GM23248 (cell line): Measurements from ENCODE around the gene IBTK. TPM values are rescaled to one million over a fixed set of nuclear protein-coding genes. Genes with fewer than 3 reads are reported as not detected.

ENCODE experiments used
- DNase-seq: peaks from one replicate; pipeline ENCODE4 v3.0.0-alpha.2; 2015
- H2AFZ ChIP-seq: fragments of 200-600 bp; sonication (generic); 2 replicates; pipeline ENCODE4 v1.6.1; 2016; ENCODE audit warnings: antibody characterized with exemption
- H3F3A ChIP-seq: fragments of 200-600 bp; sonication (generic); 2 replicates; pipeline ENCODE4 v1.6.1; 2016; ENCODE audit warnings: mild to moderate bottlenecking, antibody characterized with exemption, mixed run types; ENCODE audit not compliant: insufficient read depth
- H3K27ac ChIP-seq: fragments of 200-600 bp; sonication (generic); 2 replicates; pipeline ENCODE4 v1.5.1; 2016; ENCODE audit warnings: mild to moderate bottlenecking
- H3K27me3 ChIP-seq: fragments of 200-600 bp; sonication (generic); replicated peaks from 2 replicates; pipeline ENCODE4 v1.6.1; 2016; ENCODE audit warnings: mild to moderate bottlenecking; ENCODE audit not compliant: insufficient read depth
- H3K36me3 ChIP-seq: fragments of 200-600 bp; sonication (generic); 2 replicates; pipeline ENCODE4 v1.6.1; 2016; ENCODE audit warnings: low read depth, mild to moderate bottlenecking
- H3K4me1 ChIP-seq: fragments of 200-600 bp; sonication (generic); 2 replicates; pipeline ENCODE4 v1.6.1; 2016; ENCODE audit warnings: mild to moderate bottlenecking; ENCODE audit not compliant: insufficient read depth
- H3K4me2 ChIP-seq: fragments of 200-600 bp; sonication (generic); one replicate; pipeline ENCODE4 v1.6.1; 2016; ENCODE audit warnings: mild to moderate bottlenecking; ENCODE audit not compliant: unreplicated experiment
- H3K4me3 ChIP-seq: fragments of 200-600 bp; sonication (generic); 2 replicates; pipeline ENCODE4 v1.5.1; 2016; ENCODE audit warnings: mild to moderate bottlenecking
- H3K79me2 ChIP-seq: fragments of 200-600 bp; sonication (generic); 2 replicates; pipeline ENCODE4 v1.6.1; 2016; ENCODE audit warnings: mild to moderate bottlenecking; ENCODE audit not compliant: insufficient read depth
- H3K9ac ChIP-seq: fragments of 200-600 bp; sonication (generic); 2 replicates; pipeline ENCODE4 v1.6.1; 2016; ENCODE audit warnings: mild to moderate bottlenecking
- H3K9me2 ChIP-seq: fragments of 200-600 bp; sonication (generic); 2 replicates; pipeline ENCODE4 v1.6.1; 2016; ENCODE audit warnings: mixed run types, mild to moderate bottlenecking, moderate library complexity; ENCODE audit not compliant: insufficient read depth
- H3K9me3 ChIP-seq: fragments of 200-600 bp; sonication (generic); one replicate; pipeline ENCODE4 v1.6.1; 2017; ENCODE audit warnings: low read depth
- H4K20me1 ChIP-seq: fragments of 200-600 bp; sonication (generic); 2 replicates; pipeline ENCODE4 v1.6.0; 2016; ENCODE audit not compliant: insufficient read depth
- EZH2 ChIP-seq: fragments of 200-600 bp; sonication (generic); IDR thresholded peaks from 2 replicates; pipeline ENCODE4 v1.6.1; 2018; ENCODE audit warnings: antibody characterized with exemption, mild to moderate bottlenecking; ENCODE audit not compliant: insufficient read depth, poor library complexity, severe bottlenecking
- EZH2phosphoT487 ChIP-seq: fragments of 200-600 bp; sonication (generic); IDR thresholded peaks from 2 replicates; pipeline ENCODE4 v1.6.1; 2018; ENCODE audit warnings: antibody characterized with exemption, moderate library complexity, mild to moderate bottlenecking, low read depth; ENCODE audit not compliant: insufficient read depth
- WGBS, 2 experiments: methylation state at CpG; one replicate each; pipeline ENCODE4 v1.1.6; 2015 to 2017; ENCODE audit warnings: low lambda C conversion rate in 2 of 2, low coverage in 1 of 2; ENCODE audit errors: missing lambda C conversion rate in 2 of 2; 5-methylcytosine and 5-hydroxymethylcytosine counted together
- in situ Hi-C: fragments of 300-500 bp; cut with MboI; formaldehyde crosslinking; loops from 2 replicates; pipeline ENCODE4 v1.15.0; 2020
- polyA plus RNA-seq: library from polyadenylated mRNA; unstranded; fragments of >200 nt; fragmentation: Nextera tagmentation; extraction: Ambion mirVana; gene quantifications from 2 replicates; pipeline ENCODE4 v1.2.1, GENCODE V29; 2016
- total RNA-seq: library from RNA; depleted of rRNA; stranded (reverse); fragments of >200 nt; shearing (Covaris generic); gene quantifications from 2 replicates; pipeline ENCODE4 v1.2.3, GENCODE V29; 2014

IBTK gene
- total and polyA plus RNA-seq, 2 experiments from 2014 or later: 23.8 to 44.5 TPM

- H2AFZ ChIP-seq: no peak overlapping the region
- WGBS, 2 experiments: 64 to 70% methylated on average over 4 of the region's 4 CpGs
- H3K4me2 ChIP-seq: no peak overlapping the region
- H3K9me3 ChIP-seq: no peaks in the 10 kb centered on the region
- H3F3A ChIP-seq: peaks cover 39% of the 10 kb centered on the region
- H3K9me2 ChIP-seq: no peaks in the 10 kb centered on the region
- DNase-seq: peak; percentile 23
- no peaks in the 10 kb centered on the region for H3K27me3 ChIP-seq
- H3K79me2 ChIP-seq: peaks cover 12% of the 10 kb centered on the region; the same call in 1 of the 2 replicates
- no peak overlapping the region for H3K27ac ChIP-seq
- in situ Hi-C loops: loop anchor here (10.0 kb wide), 1 partner anchor 415 kb away; no protein-coding TSS in a partner anchor
- H3K9ac ChIP-seq: no peak overlapping the region
- no peak for TF ChIP-seq EZH2phosphoT487
- TF ChIP-seq EZH2: no peak
- no peaks in the 10 kb centered on the region for H4K20me1 ChIP-seq
- H3K4me3 ChIP-seq: no peak overlapping the region
- H3K4me1 ChIP-seq: peaks cover 61% of the 10 kb centered on the region
- peaks cover 44% of the 10 kb centered on the region for H3K36me3 ChIP-seq
Observed at GRCh38 chr6:82179415-82179814, 68.1 kb downstream of the IBTK start.

GRCh38 chr6:82178759-82179112, 68.8 kb downstream of the IBTK start:
- Histone ChIP-seq H3K36me3 (peaks cover 50% of the 10 kb centered on the region), H4K20me1 (no peaks in the 10 kb centered on the region), H2AFZ (no peak overlapping the region), H3K4me1 (peaks cover 60% of the 10 kb centered on the region), H3K27me3 (no peaks in the 10 kb centered on the region), H3K4me3 (no peak overlapping the region), H3K9ac (0 out of 2 replicates have a peak overlapping the region, but pooled peaks have one; percentile 8), H3K79me2 (peaks cover 12% of the 10 kb centered on the region; the same call in 1 of the 2 replicates), H3K27ac (peak overlapping the region; percentile 4; the same call in 1 of the 2 replicates), H3K9me2 (no peaks in the 10 kb centered on the region), H3K4me2 (no peak overlapping the region), H3K9me3 (no peaks in the 10 kb centered on the region), H3F3A (peaks cover 34% of the 10 kb centered on the region)
- 97% methylated on average over 1 of the region's 1 CpG for WGBS, 2 experiments
- in situ Hi-C loops: loop anchor here (10.0 kb wide), 1 partner anchor 414 kb away; no protein-coding TSS in a partner anchor
- TF ChIP-seq EZH2phosphoT487 (no peak), EZH2 (no peak)
- DNase-seq: peak; percentile 9

- H3K9me2 ChIP-seq: no peaks in the 10 kb centered on the region
- no peaks in the 10 kb centered on the region for H4K20me1 ChIP-seq
- peaks cover 12% of the 10 kb centered on the region; the same call in 1 of the 2 replicates for H3K79me2 ChIP-seq
- 50 to 52% methylated on average over 2 of the region's 2 CpGs for WGBS, 2 experiments
- H2AFZ ChIP-seq: no peak overlapping the region
- H3K9ac ChIP-seq: 0 out of 2 replicates have a peak overlapping the region, but pooled peaks have one; percentile 8
- no peaks in the 10 kb centered on the region for H3K27me3 ChIP-seq
- H3K4me2 ChIP-seq: no peak overlapping the region
- TF ChIP-seq EZH2: no peak
- TF ChIP-seq EZH2phosphoT487: no peak
- H3K27ac ChIP-seq: peak overlapping the region; percentile 55
- peaks cover 30% of the 10 kb centered on the region for H3F3A ChIP-seq
- peak; percentile 72 for DNase-seq
- H3K4me3 ChIP-seq: no peak overlapping the region
- H3K4me1 ChIP-seq: peaks cover 57% of the 10 kb centered on the region
- H3K36me3 ChIP-seq: peaks cover 53% of the 10 kb centered on the region
- no peaks in the 10 kb centered on the region for H3K9me3 ChIP-seq
- in situ Hi-C loops: loop anchor here (10.0 kb wide), 1 partner anchor 413 kb away; no protein-coding TSS in a partner anchor
Observed at GRCh38 chr6:82178077-82178758, 69.3 kb downstream of the IBTK start.

GRCh38 chr6:82176616-82177015, 70.9 kb downstream of the IBTK start:
- H3K27ac ChIP-seq: peak overlapping the region; percentile 55
- peak; percentile 33 for DNase-seq
- no peak overlapping the region for H2AFZ ChIP-seq
- peak overlapping the region; percentile 16; the same call in 1 of the 2 replicates for H3K4me3 ChIP-seq
- peaks cover 51% of the 10 kb centered on the region for H3K36me3 ChIP-seq
- H3F3A ChIP-seq: peaks cover 25% of the 10 kb centered on the region
- in situ Hi-C loops: loop anchor here (10.0 kb wide), 1 partner anchor 412 kb away; no protein-coding TSS in a partner anchor
- no peak for TF ChIP-seq EZH2
- no peak for TF ChIP-seq EZH2phosphoT487
- peaks cover 52% of the 10 kb centered on the region for H3K4me1 ChIP-seq
- no peaks in the 10 kb centered on the region for H3K27me3 ChIP-seq
- H4K20me1 ChIP-seq: no peaks in the 10 kb centered on the region
- peaks cover 12% of the 10 kb centered on the region; the same call in 1 of the 2 replicates for H3K79me2 ChIP-seq
- H3K9me3 ChIP-seq: no peaks in the 10 kb centered on the region
- no peaks in the 10 kb centered on the region for H3K9me2 ChIP-seq
- peak overlapping the region; percentile 62 for H3K4me2 ChIP-seq
- peak overlapping the region; percentile 26; the same call in 1 of the 2 replicates for H3K9ac ChIP-seq
- WGBS, 2 experiments: 8 to 9% methylated on average over 1 of the region's 1 CpG
